Measurements from ENCODE around the gene SFSWAP.

SFSWAP gene

GRCh38 chr12:131826097-131826928 is 115.4 kb downstream of the SFSWAP start:
- TF ChIP-seq SPI1 (IDR thresholded peaks at IDR 0.05; ENCODE audit: borderline replicate concordance, low read depth) (no peak), REST (IDR thresholded peaks at IDR 0.05; ENCODE audit: insufficient replicate concordance, low read depth) (no peak), POLR2AphosphoS5 (IDR thresholded peaks at IDR 0.05; ENCODE audit: low read depth) (no peak), GABPA (IDR thresholded peaks at IDR 0.05; ENCODE audit: low read depth) (no peak), CTCF (IDR thresholded peaks at IDR 0.05; ENCODE audit: insufficient read depth, low read length) (no peak)
- no peak for DNase-seq (ENCODE audit: low read depth in 1 of 2, low spot score in 1 of 2)
- H3K27ac ChIP-seq (replicated peaks) = no peak overlapping the region
- no peak overlapping the region for H3K4me3 ChIP-seq (replicated peaks; ENCODE audit: insufficient read depth, low read length)
- peaks cover 36% of the 10 kb centered on the region for H3K27me3 ChIP-seq (ENCODE audit: insufficient read depth, poor library complexity, severe bottlenecking)

- H3K27me3 ChIP-seq (ENCODE audit: insufficient read depth, poor library complexity, severe bottlenecking) = peaks cover 47% of the 10 kb centered on the region
- DNase-seq (ENCODE audit: low read depth in 1 of 2, low spot score in 1 of 2) = no peak
- no peak within 1 kb of the TSS for H3K27ac ChIP-seq (replicated peaks)
- TF ChIP-seq CTCF (IDR thresholded peaks at IDR 0.05; ENCODE audit: insufficient read depth, low read length) (no peak), REST (IDR thresholded peaks at IDR 0.05; ENCODE audit: insufficient replicate concordance, low read depth) (no peak), SPI1 (IDR thresholded peaks at IDR 0.05; ENCODE audit: borderline replicate concordance, low read depth) (no peak), GABPA (IDR thresholded peaks at IDR 0.05; ENCODE audit: low read depth) (no peak), POLR2AphosphoS5 (IDR thresholded peaks at IDR 0.05; ENCODE audit: low read depth) (no peak)
- peak within 1 kb of the TSS; percentile 71 for H3K4me3 ChIP-seq (replicated peaks; ENCODE audit: insufficient read depth, low read length)
These were observed 117.2 kb downstream of the SFSWAP start, which contains the start of gene MMP17 for GRCh38 chr12:131827961-131828534. TSS of gene MMP17 (plus strand) at chr12:131828393. CDS start at chr12:131828495, 102 bp downstream.

GRCh38 chr12:131828671-131829355 is 117.9 kb downstream of the SFSWAP start:
- no peak overlapping the region for H3K27ac ChIP-seq (replicated peaks)
- no peak for DNase-seq (ENCODE audit: low read depth in 1 of 2, low spot score in 1 of 2)

More at GRCh38 chr12:131828671-131829355, 117.9 kb downstream of the SFSWAP start:
- Histone ChIP-seq H3K4me3 (replicated peaks; ENCODE audit: insufficient read depth, low read length) (peak overlapping the region; percentile 71), H3K27me3 (ENCODE audit: insufficient read depth, poor library complexity, severe bottlenecking) (peaks cover 53% of the 10 kb centered on the region)
- no peak for TF ChIP-seq CTCF (IDR thresholded peaks at IDR 0.05; ENCODE audit: insufficient read depth, low read length)
- TF ChIP-seq SPI1 (IDR thresholded peaks at IDR 0.05; ENCODE audit: borderline replicate concordance, low read depth) = no peak
- TF ChIP-seq REST (IDR thresholded peaks at IDR 0.05; ENCODE audit: insufficient replicate concordance, low read depth) = no peak
- TF ChIP-seq POLR2AphosphoS5 (IDR thresholded peaks at IDR 0.05; ENCODE audit: low read depth) = no peak
- no peak for TF ChIP-seq GABPA (IDR thresholded peaks at IDR 0.05; ENCODE audit: low read depth)

Measured in HL-60 (cell line).